Mesodermal cell (in vitro differentiated cells): ENCODE data around the gene DNM3.

ENCODE experiments used
- H3K27ac ChIP-seq: 2 replicates; pipeline ENCODE4 v1.7.0; 2013; ENCODE audit warnings: mild to moderate bottlenecking, low read depth, low read length, moderate library complexity; ENCODE audit not compliant: severe bottlenecking
- H3K36me3 ChIP-seq: 2 replicates; pipeline ENCODE4 v1.7.1; 2013; ENCODE audit warnings: mild to moderate bottlenecking, low read length, moderate library complexity; ENCODE audit not compliant: control insufficient read depth, insufficient read depth
- H3K4me1 ChIP-seq: one replicate; pipeline ENCODE4 v1.7.1; 2013; ENCODE audit warnings: mild to moderate bottlenecking, low read length; ENCODE audit not compliant: insufficient read depth, control insufficient read depth, poor library complexity, severe bottlenecking
- H3K4me3 ChIP-seq: 2 replicates; pipeline ENCODE4 v1.7.0; 2013; ENCODE audit warnings: low read length, control low read depth, mild to moderate bottlenecking; ENCODE audit not compliant: insufficient read depth, poor library complexity, severe bottlenecking; ENCODE audit errors: extremely low read depth
- H3K9me3 ChIP-seq: 2 replicates; pipeline ENCODE4 v1.7.1; 2013; ENCODE audit warnings: mild to moderate bottlenecking, low read length, moderate library complexity; ENCODE audit not compliant: control insufficient read depth
- WGBS, 2 experiments: methylation state at CpG; one replicate each; pipeline ENCODE4 v1.1.5; 2013; ENCODE audit warnings: missing lambda C conversion rate in 2 of 2; ENCODE audit not compliant: insufficient coverage in 2 of 2; 5-methylcytosine and 5-hydroxymethylcytosine counted together

The DNM3 gene

GRCh38 chr1:172335377-172335776, 494.1 kb downstream of the DNM3 start:
- no peaks in the 10 kb centered on the region for H3K9me3 ChIP-seq
- no peak overlapping the region for H3K27ac ChIP-seq
- no peak overlapping the region for H3K4me3 ChIP-seq
- no peaks in the 10 kb centered on the region for H3K36me3 ChIP-seq
- H3K4me1 ChIP-seq = no peaks in the 10 kb centered on the region

DNA sequence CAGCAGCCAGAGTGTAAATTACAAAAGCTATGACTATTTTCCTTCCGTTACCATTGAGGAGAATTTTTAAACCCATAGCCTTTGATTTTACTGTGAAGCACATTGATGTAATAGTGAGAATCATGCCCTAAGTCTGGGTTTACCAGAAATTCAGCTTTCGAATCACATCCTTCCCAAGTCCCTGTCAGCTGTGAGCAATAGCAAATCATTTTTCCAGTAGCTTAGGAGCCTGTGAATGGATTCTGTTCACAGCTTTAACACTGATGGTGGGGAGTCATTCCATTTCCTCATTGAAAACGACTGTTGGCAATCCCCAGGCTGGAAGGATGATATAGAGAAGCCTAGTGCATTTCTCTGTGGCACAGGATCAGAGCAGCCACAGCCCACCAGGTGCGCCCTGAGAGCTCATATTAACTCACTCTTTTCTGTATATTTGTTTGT, 497.0 kb downstream of the DNM3 start:
- Histone ChIP-seq H3K27ac (no peak overlapping the region), H3K36me3 (no peaks in the 10 kb centered on the region), H3K9me3 (no peaks in the 10 kb centered on the region), H3K4me3 (no peak overlapping the region), H3K4me1 (peaks cover 10% of the 10 kb centered on the region)
- WGBS, 2 experiments = 75 to 94% methylated on average over 2 to 3 of the region's 4 CpGs

DNA sequence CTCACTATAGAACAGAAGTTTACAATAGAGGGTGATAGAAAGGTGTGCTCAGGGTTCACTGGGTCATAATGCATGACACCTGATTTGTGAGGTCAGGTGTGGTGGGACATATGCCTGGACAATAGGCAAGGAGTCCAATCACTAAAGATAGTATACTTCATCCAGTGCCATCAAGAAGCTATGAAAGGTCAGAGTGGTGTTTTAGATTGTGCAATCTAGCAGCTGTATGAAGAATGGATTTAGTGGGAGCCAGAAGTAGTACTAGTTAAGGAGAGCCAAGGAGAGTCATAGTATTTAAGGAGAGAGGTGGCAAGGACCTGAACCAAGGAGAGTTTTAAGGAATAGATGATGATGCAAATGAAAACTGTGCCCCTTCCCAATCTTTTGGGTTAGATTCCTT, 498.5 kb downstream of the DNM3 start:
- Histone ChIP-seq H3K27ac (no peak overlapping the region), H3K9me3 (no peaks in the 10 kb centered on the region), H3K36me3 (no peaks in the 10 kb centered on the region), H3K4me1 (peaks cover 18% of the 10 kb centered on the region), H3K4me3 (no peak overlapping the region)

GRCh38 chr1:172340520-172340919, 499.2 kb downstream of the DNM3 start:
- Histone ChIP-seq H3K36me3 (no peaks in the 10 kb centered on the region), H3K4me1 (peaks cover 18% of the 10 kb centered on the region), H3K4me3 (no peak overlapping the region), H3K27ac (no peak overlapping the region), H3K9me3 (no peaks in the 10 kb centered on the region)
- WGBS, 2 experiments = no CpG with 5 or more reads among the region's 1 CpG

- WGBS, 2 experiments = 94 to 100% methylated on average over 3 of the region's 4 CpGs
- H3K9me3 ChIP-seq = peaks cover 5% of the 10 kb centered on the region
- H3K4me1 ChIP-seq = peaks cover 18% of the 10 kb centered on the region
- no peak overlapping the region for H3K4me3 ChIP-seq
- no peak overlapping the region for H3K27ac ChIP-seq
- no peaks in the 10 kb centered on the region for H3K36me3 ChIP-seq
Observed at GRCh38 chr1:172341697-172342096, 500.4 kb downstream of the DNM3 start.

GRCh38 chr1:172342584-172343239, 501.4 kb downstream of the DNM3 start:
- Histone ChIP-seq H3K27ac (peak overlapping the region; percentile 90), H3K9me3 (peaks cover 14% of the 10 kb centered on the region), H3K4me3 (no peak overlapping the region), H3K4me1 (peaks cover 18% of the 10 kb centered on the region), H3K36me3 (no peaks in the 10 kb centered on the region)
- WGBS, 2 experiments = 100% methylated on average over 1 of the region's 4 CpGs; no CpG with 5 or more reads in 1 of the 2 experiments

DNA sequence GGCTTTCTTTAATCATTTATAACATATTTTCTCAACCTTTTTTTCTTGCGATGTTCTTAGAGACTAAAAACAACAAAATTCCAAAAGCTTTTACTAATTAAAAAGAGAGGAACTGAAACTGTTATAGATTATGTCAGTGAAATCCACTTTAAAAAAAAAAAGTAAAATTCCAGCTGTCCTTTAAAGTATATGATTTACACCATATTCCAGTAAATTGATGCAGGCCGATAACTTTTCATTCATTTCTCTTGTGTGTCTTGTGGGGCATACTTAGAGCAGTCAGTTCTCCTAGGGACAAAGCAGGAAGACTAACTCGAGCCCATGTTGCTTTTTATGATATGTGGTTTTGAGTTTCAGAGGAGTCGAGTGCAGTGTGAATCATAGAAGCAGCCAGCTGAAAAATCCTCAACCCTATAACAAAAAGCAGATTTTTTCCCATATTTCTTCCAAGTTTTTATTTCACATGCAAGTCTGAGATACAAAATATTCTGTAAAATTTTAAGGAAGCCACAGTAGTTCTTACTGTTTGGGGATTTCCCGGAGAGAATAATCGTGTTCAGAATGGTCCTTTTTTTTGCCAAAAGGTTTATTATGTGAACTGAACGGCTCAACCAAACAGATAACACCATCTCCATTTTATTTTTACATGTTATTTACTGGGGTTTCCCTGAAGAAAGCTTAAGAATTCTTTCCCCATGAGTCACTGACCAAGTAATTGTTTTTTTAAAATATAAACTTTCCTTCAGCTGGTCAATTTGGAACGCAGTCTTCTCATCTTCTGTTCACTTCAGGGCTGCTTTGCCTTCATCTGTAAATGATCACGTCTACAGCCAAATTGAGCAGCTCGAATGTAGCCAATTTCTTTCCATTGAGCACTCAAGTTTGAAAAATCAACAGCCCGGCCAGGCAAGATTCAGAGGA, 502.2 kb downstream of the DNM3 start:
- Histone ChIP-seq H3K9me3 (peaks cover 20% of the 10 kb centered on the region), H3K27ac (peak overlapping the region; percentile 90), H3K4me3 (no peak overlapping the region), H3K36me3 (no peaks in the 10 kb centered on the region), H3K4me1 (peaks cover 18% of the 10 kb centered on the region)
- 71 to 85% methylated on average over 3 to 4 of the region's 11 CpGs for WGBS, 2 experiments

DNA sequence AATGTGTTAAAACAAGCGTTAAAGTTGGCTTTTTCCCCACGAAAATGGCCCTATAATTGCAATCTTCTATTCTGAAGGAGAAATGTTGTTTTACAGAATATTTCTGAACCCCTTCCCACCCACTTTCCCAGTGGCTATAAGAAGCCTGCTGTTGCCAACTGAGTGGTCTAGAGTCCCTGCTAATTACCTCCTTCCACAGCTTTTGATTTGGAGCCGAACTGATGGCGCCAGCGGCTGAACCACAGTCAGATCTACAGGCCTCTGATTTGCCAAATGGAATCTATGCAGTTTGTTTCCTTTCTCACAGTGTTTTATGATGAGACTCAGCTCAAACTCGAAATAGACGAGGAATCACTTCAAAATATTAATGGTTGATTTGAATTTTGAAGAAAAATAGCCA, 503.1 kb downstream of the DNM3 start:
- peaks cover 20% of the 10 kb centered on the region for H3K9me3 ChIP-seq
- H3K4me3 ChIP-seq = no peak overlapping the region
- no peaks in the 10 kb centered on the region for H3K36me3 ChIP-seq
- WGBS, 2 experiments = 91 to 96% methylated on average over 3 of the region's 7 CpGs
- peaks cover 18% of the 10 kb centered on the region for H3K4me1 ChIP-seq
- H3K27ac ChIP-seq = peak overlapping the region; percentile 90

- no peak overlapping the region for H3K27ac ChIP-seq
- WGBS, 2 experiments = no CpG with 5 or more reads among the region's 1 CpG
- H3K36me3 ChIP-seq = no peaks in the 10 kb centered on the region
- peaks cover 18% of the 10 kb centered on the region for H3K4me1 ChIP-seq
- H3K4me3 ChIP-seq = no peak overlapping the region
- peaks cover 20% of the 10 kb centered on the region for H3K9me3 ChIP-seq
Observed at GRCh38 chr1:172345077-172345476, 503.8 kb downstream of the DNM3 start.

DNA sequence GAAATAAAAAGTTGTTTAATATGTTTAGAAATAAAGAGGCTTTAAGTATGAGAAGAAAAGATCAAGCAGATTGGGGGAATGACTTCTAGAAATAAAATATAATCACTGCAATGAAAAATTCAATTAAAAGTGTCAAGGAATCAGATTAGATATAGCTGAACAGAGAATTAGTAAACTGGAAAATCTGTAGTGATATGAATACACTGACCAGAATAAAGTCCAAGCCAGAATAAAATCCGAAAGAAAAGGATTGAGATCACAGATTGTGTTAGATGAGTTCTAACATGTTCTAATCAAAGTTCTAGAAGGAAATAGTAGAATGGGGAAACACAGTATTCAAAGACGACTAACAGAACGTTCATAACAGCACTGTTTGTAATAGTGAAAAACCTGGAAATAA, 506.1 kb downstream of the DNM3 start:
- peaks cover 17% of the 10 kb centered on the region for H3K4me1 ChIP-seq
- H3K9me3 ChIP-seq = peaks cover 20% of the 10 kb centered on the region
- no peaks in the 10 kb centered on the region for H3K36me3 ChIP-seq
- no peak overlapping the region for H3K27ac ChIP-seq
- 97 to 100% methylated on average over 3 of the region's 3 CpGs for whole genome bisulfite sequencing, 2 experiments
- no peak overlapping the region for H3K4me3 ChIP-seq

DNA sequence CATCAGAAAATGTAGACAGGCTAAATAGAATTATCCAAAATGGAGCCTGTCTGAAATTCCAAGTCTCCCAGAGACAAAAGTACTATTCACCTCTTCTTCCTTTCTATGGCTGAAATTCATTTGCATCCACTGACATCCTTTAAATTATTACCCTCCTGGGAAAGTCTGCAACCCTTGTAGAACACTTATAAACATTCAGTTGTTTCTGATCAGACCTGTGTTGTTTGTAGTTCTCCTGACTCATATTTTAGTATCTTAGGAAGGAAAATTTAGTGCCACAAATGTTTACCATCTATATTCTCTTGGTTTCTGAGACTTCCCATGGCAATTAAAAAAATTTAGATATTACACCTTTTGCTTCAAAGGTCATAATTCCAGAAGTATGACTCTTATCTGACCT, 509.6 kb downstream of the DNM3 start:
- Histone ChIP-seq H3K27ac (no peak overlapping the region), H3K9me3 (peaks cover 20% of the 10 kb centered on the region), H3K4me3 (no peak overlapping the region), H3K4me1 (peaks cover 15% of the 10 kb centered on the region), H3K36me3 (no peaks in the 10 kb centered on the region)
